Stomach (tissue), 9 donors: ENCODE measurements around the gene TUBGCP3. TPM values are rescaled to one million over a fixed set of nuclear protein-coding genes. Genes with fewer than 3 reads are reported as not detected.

ENCODE experiments used
- DNase-seq, 2 donors: peaks; one replicate each; pipeline versions ENCODE4 v3.0.0 to v3.0.0-alpha.2; 2013 to 2019
- H3K27ac ChIP-seq, 5 donors: fragments of 200-600 bp in 4 of 5; sonication (generic) in 4 of 5; one replicate each; pipeline ENCODE4 v1.5.1; 2013 to 2019; ENCODE audit warnings: mild to moderate bottlenecking in 1 of 5, moderate library complexity in 1 of 5
- H3K27me3 ChIP-seq, 3 donors: fragments of 200-600 bp; sonication (generic); one replicate each; pipeline ENCODE4 v1.5.1; 2017 to 2019; ENCODE audit warnings: mixed run types in 1 of 3
- H3K36me3 ChIP-seq, 4 donors: fragments of 200-600 bp; sonication (generic); 1 replicate in 3 of 4; 2 replicates in 1 of 4; pipeline ENCODE4 v1.5.1; 2016 to 2019
- H3K4me1 ChIP-seq, 4 donors: fragments of 200-600 bp; sonication (generic); one replicate each; pipeline ENCODE4 v1.5.1; 2016 to 2019
- H3K4me3 ChIP-seq, 4 donors: fragments of 200-600 bp; sonication (generic) in 3 of 4; one replicate each; pipeline ENCODE4 v1.5.1; 2016 to 2019; ENCODE audit warnings: mild to moderate bottlenecking in 1 of 4
- H3K9me3 ChIP-seq, 4 donors: fragments of 200-600 bp; sonication (generic); one replicate each; pipeline ENCODE4 v1.5.1; 2016 to 2019
- CTCF ChIP-seq, 7 experiments: fragments of 450-650 bp in 4 of 7; fragments of 200-600 bp in 3 of 7; sonication (generic) in 3 of 7; IDR thresholded peaks; one replicate each; pipeline ENCODE4 v1.5.1; 2016 to 2019; ENCODE audit warnings: antibody characterized with exemption in 7 of 7, control low read depth in 2 of 7, mild to moderate bottlenecking in 1 of 7
- EP300 ChIP-seq: sonication (generic); formaldehyde crosslinking; IDR thresholded peaks from one replicate; pipeline ENCODE4 v1.6.1; 2017; ENCODE audit warnings: antibody characterized with exemption
- POLR2A ChIP-seq, 4 donors: fragments of 450-650 bp; IDR thresholded peaks; one replicate each; pipeline ENCODE4 v1.6.1; 2016; ENCODE audit warnings: antibody characterized with exemption in 4 of 4, control low read depth in 2 of 4, mild to moderate bottlenecking in 1 of 4, moderate library complexity in 1 of 4
- POLR2AphosphoS5 ChIP-seq, 3 donors: sonication (generic); formaldehyde crosslinking; IDR thresholded peaks; one replicate each; pipeline ENCODE4 v1.6.1; 2016; ENCODE audit warnings: antibody characterized with exemption in 3 of 3
- WGBS, 5 donors: extraction: QIAGEN DNeasy Blood & Tissue Kit in 3 of 5; methylation state at CpG; one replicate each; pipeline versions ENCODE4 v1.1.5 to v1.1.7; 2013 to 2018; 5-methylcytosine and 5-hydroxymethylcytosine counted together
- intact Hi-C: fragments of 100-400 bp; cut with DNase I; formaldehyde crosslinking; loops from one replicate; pipeline ENCODE4 v1.15.1; 2023; ENCODE audit warnings: low total_unique reads
- polyA plus RNA-seq, 3 donors: library from polyadenylated mRNA; stranded (reverse); fragments of 200-250 nt; gene quantifications; one replicate each; pipeline ENCODE4 v1.2.3, GENCODE V29; 2013
- total RNA-seq, 5 donors: library from RNA; depleted of rRNA; stranded (reverse); fragments of >200 nt; gene quantifications; one replicate each; pipeline versions ENCODE4 v1.1.0 to v1.2.3, GENCODE V29; 2014 to 2016
- donor health status: healthy with polysubstance abuse.
- donor health status: Bipolar disorder and iron deficiency.
- donor health status: healthy.

TUBGCP3 gene
- total and polyA plus RNA-seq, 8 donors = 7.8 to 49.6 (median 15.2) TPM

- H3K4me1 ChIP-seq = peaks cover 9 to 59% (median 36%) of the 10 kb centered on the region in 4 donors
- WGBS, 5 donors = 78 to 87% (median 81%) methylated on average over 5 of the region's 5 CpGs
- no peak for TF ChIP-seq POLR2A (IDR thresholded peaks at IDR 0.05)
- TF ChIP-seq POLR2AphosphoS5 (IDR thresholded peaks at IDR 0.05) = no peak
- TF ChIP-seq EP300 = no peak
- no peak for TF ChIP-seq CTCF (IDR thresholded peaks at IDR 0.05)
- H3K27me3 ChIP-seq = no peaks in the 10 kb centered on the region
- no peak overlapping the region for H3K4me3 ChIP-seq
- DNase-seq = no peak
- H3K36me3 ChIP-seq = peaks cover 10 to 17% (median 14%) of the 10 kb centered on the region in 4 donors
- intact Hi-C loops = no loop called here
- no peak overlapping the region for H3K27ac ChIP-seq
- no peaks in the 10 kb centered on the region for H3K9me3 ChIP-seq
Observed at GRCh38 chr13:112572366-112572765, 15.6 kb downstream of the TUBGCP3 start.

GRCh38 chr13:112569821-112570220, 18.1 kb downstream of the TUBGCP3 start:
- TF ChIP-seq CTCF (IDR thresholded peaks at IDR 0.05) (no peak), POLR2AphosphoS5 (IDR thresholded peaks at IDR 0.05) (no peak), POLR2A (IDR thresholded peaks at IDR 0.05) (no peak), EP300 (no peak)
- intact Hi-C loops = no loop called here
- H3K27ac ChIP-seq = no peak overlapping the region
- DNase-seq = no peak
- H3K4me1 ChIP-seq = peaks cover 7 to 44% (median 27%) of the 10 kb centered on the region in 4 donors
- peaks cover 10 to 39% (median 35%) of the 10 kb centered on the region in 4 donors for H3K36me3 ChIP-seq
- no peak overlapping the region for H3K4me3 ChIP-seq
- WGBS, 5 donors = 84 to 93% (median 88%) methylated on average over 7 of the region's 7 CpGs
- H3K9me3 ChIP-seq = no peaks in the 10 kb centered on the region
- H3K27me3 ChIP-seq = no peaks in the 10 kb centered on the region

- TF ChIP-seq POLR2A (IDR thresholded peaks at IDR 0.05) (no peak), POLR2AphosphoS5 (IDR thresholded peaks at IDR 0.05) (no peak), CTCF (IDR thresholded peaks at IDR 0.05) (no peak), EP300 (no peak)
- WGBS, 5 donors = 68 to 80% (median 77%) methylated on average over 5 of the region's 5 CpGs
- DNase-seq = no peak
- peaks cover 0 to 27% (median 10%) of the 10 kb centered on the region in 4 donors for H3K4me1 ChIP-seq
- H3K27ac ChIP-seq = no peak overlapping the region
- no peaks in the 10 kb centered on the region for H3K9me3 ChIP-seq
- intact Hi-C loops = no loop called here
- H3K4me3 ChIP-seq = no peak overlapping the region
- no peaks in the 10 kb centered on the region for H3K27me3 ChIP-seq
- peaks cover 10 to 62% (median 57%) of the 10 kb centered on the region in 4 donors for H3K36me3 ChIP-seq
Observed at GRCh38 chr13:112567161-112567862, 20.6 kb downstream of the TUBGCP3 start.

GRCh38 chr13:112562786-112563383, 25.1 kb downstream of the TUBGCP3 start:
- Histone ChIP-seq H3K9me3 (no peaks in the 10 kb centered on the region), H3K27ac (no peak overlapping the region), H3K36me3 (peaks cover 9 to 88% (median 72%) of the 10 kb centered on the region in 4 donors), H3K4me1 (peaks cover 0 to 17% (median 5%) of the 10 kb centered on the region in 4 donors), H3K4me3 (no peak overlapping the region), H3K27me3 (no peaks in the 10 kb centered on the region)
- no peak for DNase-seq
- WGBS, 5 donors = 81 to 90% (median 88%) methylated on average over 18 of the region's 18 CpGs
- no peak for TF ChIP-seq POLR2A (IDR thresholded peaks at IDR 0.05)
- intact Hi-C loops = no loop called here

GRCh38 chr13:112562254-112562653, 25.7 kb downstream of the TUBGCP3 start:
- 92 to 100% (median 97%) methylated on average over 1 to 3 of the region's 3 CpGs for WGBS, 5 donors

More at GRCh38 chr13:112562254-112562653, 25.7 kb downstream of the TUBGCP3 start:
- Histone ChIP-seq H3K27ac (no peak overlapping the region), H3K4me1 (peaks cover 0 to 17% (median 4%) of the 10 kb centered on the region in 4 donors), H3K27me3 (no peaks in the 10 kb centered on the region), H3K9me3 (no peaks in the 10 kb centered on the region), H3K36me3 (peaks cover 9 to 88% (median 72%) of the 10 kb centered on the region in 4 donors), H3K4me3 (no peak overlapping the region)
- intact Hi-C loops = no loop called here
- no peak for DNase-seq
- no peak for TF ChIP-seq POLR2AphosphoS5 (IDR thresholded peaks at IDR 0.05)
- TF ChIP-seq POLR2A (IDR thresholded peaks at IDR 0.05) = no peak
- no peak for TF ChIP-seq EP300
- TF ChIP-seq CTCF (IDR thresholded peaks at IDR 0.05) = no peak
